NB4 (cell line): ENCODE data around the gene ERP29.

Experiments used
- POLR2A ChIP-seq: IDR thresholded peaks from 2 replicates; pipeline ENCODE4 v1.6.1; 2011; ENCODE audit warnings: mild to moderate bottlenecking; ENCODE audit not compliant: insufficient read length; ENCODE audit errors: extremely low read depth
- TF ChIP-seq, protein P1 (sequence below): IDR thresholded peaks from one replicate; pipeline ENCODE4 v1.5.1; 2012; ENCODE audit warnings: low read depth, low read length
- TF ChIP-seq, protein P2 (sequence below): IDR thresholded peaks from 2 replicates; pipeline ENCODE4 v1.6.1; 2011; ENCODE audit warnings: low read depth, low read length

DNA sequence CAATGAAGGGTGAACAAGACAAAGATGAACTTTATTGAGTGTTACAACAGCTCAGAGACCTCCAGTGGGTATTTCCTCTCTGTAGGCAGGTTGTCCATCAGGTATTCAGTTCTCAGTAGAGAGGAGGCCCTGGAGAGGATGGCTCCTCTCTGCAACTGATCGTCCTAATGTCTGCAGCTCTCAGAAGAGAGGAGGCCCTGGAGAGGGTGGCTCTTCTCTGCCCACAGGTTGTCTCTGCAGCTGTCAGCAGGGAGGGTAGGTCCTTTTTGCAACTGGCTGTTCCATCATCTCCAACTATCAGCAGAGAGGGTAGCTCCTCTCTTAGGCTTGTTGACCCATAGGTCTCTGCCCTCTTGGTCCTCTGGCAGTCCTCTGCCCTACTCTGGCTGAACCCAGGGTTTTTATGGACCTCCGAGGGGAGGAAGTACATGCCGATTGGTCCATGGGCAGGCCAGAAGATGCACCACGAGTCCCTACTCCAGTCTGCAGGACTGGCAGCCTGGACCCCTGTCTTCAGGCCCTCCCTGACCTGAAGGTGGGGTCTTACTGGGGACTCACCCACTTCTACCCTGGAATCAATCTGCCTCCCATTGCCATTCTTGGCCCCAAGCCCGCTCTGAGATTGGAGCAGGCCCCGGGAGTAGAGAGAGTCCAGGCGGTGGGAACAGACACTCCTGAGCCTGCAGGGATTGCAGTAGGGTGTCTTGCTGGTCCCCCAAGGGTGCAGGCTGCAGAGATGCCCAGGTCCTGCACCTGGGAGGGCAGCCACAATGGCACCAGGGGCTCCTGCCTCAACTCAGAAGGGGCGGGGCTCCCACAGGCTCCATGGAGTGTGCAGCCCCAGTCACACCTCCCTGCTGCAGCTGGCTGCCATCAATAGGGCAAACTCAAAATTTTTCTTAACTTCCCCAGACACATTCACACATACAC lies 2.5 kb upstream of the ERP29 start:
- TF ChIP-seq, protein P1, sequence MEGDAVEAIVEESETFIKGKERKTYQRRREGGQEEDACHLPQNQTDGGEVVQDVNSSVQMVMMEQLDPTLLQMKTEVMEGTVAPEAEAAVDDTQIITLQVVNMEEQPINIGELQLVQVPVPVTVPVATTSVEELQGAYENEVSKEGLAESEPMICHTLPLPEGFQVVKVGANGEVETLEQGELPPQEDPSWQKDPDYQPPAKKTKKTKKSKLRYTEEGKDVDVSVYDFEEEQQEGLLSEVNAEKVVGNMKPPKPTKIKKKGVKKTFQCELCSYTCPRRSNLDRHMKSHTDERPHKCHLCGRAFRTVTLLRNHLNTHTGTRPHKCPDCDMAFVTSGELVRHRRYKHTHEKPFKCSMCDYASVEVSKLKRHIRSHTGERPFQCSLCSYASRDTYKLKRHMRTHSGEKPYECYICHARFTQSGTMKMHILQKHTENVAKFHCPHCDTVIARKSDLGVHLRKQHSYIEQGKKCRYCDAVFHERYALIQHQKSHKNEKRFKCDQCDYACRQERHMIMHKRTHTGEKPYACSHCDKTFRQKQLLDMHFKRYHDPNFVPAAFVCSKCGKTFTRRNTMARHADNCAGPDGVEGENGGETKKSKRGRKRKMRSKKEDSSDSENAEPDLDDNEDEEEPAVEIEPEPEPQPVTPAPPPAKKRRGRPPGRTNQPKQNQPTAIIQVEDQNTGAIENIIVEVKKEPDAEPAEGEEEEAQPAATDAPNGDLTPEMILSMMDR, result no peak
- TF ChIP-seq, protein P2, sequence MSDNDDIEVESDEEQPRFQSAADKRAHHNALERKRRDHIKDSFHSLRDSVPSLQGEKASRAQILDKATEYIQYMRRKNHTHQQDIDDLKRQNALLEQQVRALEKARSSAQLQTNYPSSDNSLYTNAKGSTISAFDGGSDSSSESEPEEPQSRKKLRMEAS, result no peak
- TF ChIP-seq POLR2A, result no peak
